Uterus (tissue), 2 donors: Measurements from ENCODE around the gene LRFN3.

Experiments
- CTCF ChIP-seq, 4 experiments: fragments of 200-600 bp in 2 of 4; fragments of 450-650 bp in 2 of 4; sonication (generic) in 2 of 4; IDR thresholded peaks; one replicate each; pipeline ENCODE4 v1.5.1; 2016 to 2019; ENCODE audit warnings: antibody characterized with exemption in 4 of 4, mild to moderate bottlenecking in 2 of 4, moderate library complexity in 1 of 4
- POLR2A ChIP-seq, 2 donors: fragments of 450-650 bp; IDR thresholded peaks; one replicate each; pipeline ENCODE4 v1.6.1; 2016; ENCODE audit warnings: antibody characterized with exemption in 2 of 2, mild to moderate bottlenecking in 1 of 2, moderate library complexity in 1 of 2

GRCh38 chr19:35904311-35905068 lies 31.7 kb upstream of the LRFN3 start:
- no peak for TF ChIP-seq CTCF (IDR thresholded peaks at IDR 0.05)
- no peak for TF ChIP-seq POLR2A (IDR thresholded peaks at IDR 0.05)
